Measurements from ENCODE around the gene LYPD8. TPM values are rescaled to one million over a fixed set of nuclear protein-coding genes. Genes with fewer than 3 reads are reported as not detected.
"Not testable (repeated sequence)": the region's sequence is repeated elsewhere in the genome, so short reads cannot be mapped to it uniquely, and the experiment has no call there.

LYPD8 gene
- 1 to 10 TPM in 1 of 4 donors, not detected in 3; 1.7 TPM for total RNA-seq

- no peaks in the 10 kb centered on the region for H3K9me3 ChIP-seq
- in situ Hi-C loops (cut with MboI; ENCODE audit: low sequenced_read_pairs in 4 of 4) = no loop called here
- H3K36me3 ChIP-seq = no peaks in the 10 kb centered on the region
- H3K4me1 ChIP-seq = no peaks in the 10 kb centered on the region
- no peak for TF ChIP-seq POLR2A (IDR thresholded peaks at IDR 0.05)
- no peak for TF ChIP-seq CTCF (IDR thresholded peaks at IDR 0.05 in 4 of 5, conservative IDR thresholded peaks at IDR 0.05 in 1 of 5)
- no peaks in the 10 kb centered on the region for H3K27me3 ChIP-seq
- no peak within 1 kb of the TSS for H3K27ac ChIP-seq
- intact Hi-C loops (cut with DNase I; ENCODE audit: low total_unique reads) = no loop called here
- ATAC-seq (no peak), DNase-seq (no peak)
- H3K4me3 ChIP-seq = no peak within 1 kb of the TSS
Measured at GRCh38 chr1:248755517-248755916, at the start of gene LYPD8. Gene LYPD8 (minus strand): TSS chr1:248755759. CDS start chr1:248751081, 4,678 bp downstream.

- Histone ChIP-seq H3K4me3 (no peak overlapping the region), H3K27ac (no peak overlapping the region), H3K36me3 (no peaks in the 10 kb centered on the region), H3K4me1 (no peaks in the 10 kb centered on the region), H3K9me3 (no peaks in the 10 kb centered on the region), H3K27me3 (no peaks in the 10 kb centered on the region)
- ATAC-seq (no peak), DNase-seq (no peak)
- intact Hi-C loops (cut with DNase I; ENCODE audit: low total_unique reads) = loop anchor here (1.0 kb wide), 1 partner anchor 12 kb away; no protein-coding TSS in a partner anchor
- in situ Hi-C loops (cut with MboI; ENCODE audit: low sequenced_read_pairs in 4 of 4) = no loop called here
- no peak for TF ChIP-seq CTCF (IDR thresholded peaks at IDR 0.05 in 4 of 5, conservative IDR thresholded peaks at IDR 0.05 in 1 of 5)
- TF ChIP-seq POLR2A (IDR thresholded peaks at IDR 0.05) = no peak
Measured at GRCh38 chr1:248804771-248805681, 49.5 kb upstream of the LYPD8 start.

- DNase-seq; H3K4me3 ChIP-seq; H3K27me3 ChIP-seq; in situ Hi-C loops (cut with MboI; ENCODE audit: low sequenced_read_pairs in 4 of 4); H3K9me3 ChIP-seq; H3K4me1 ChIP-seq; intact Hi-C loops (cut with DNase I; ENCODE audit: low total_unique reads); H3K27ac ChIP-seq; ATAC-seq; H3K36me3 ChIP-seq: not testable (repeated sequence)
Measured at GRCh38 chr1:248803501-248803900, 47.9 kb upstream of the LYPD8 start.

GRCh38 chr1:248802454-248802853 lies 46.9 kb upstream of the LYPD8 start:
- Histone ChIP-seq H3K27ac (no peak overlapping the region), H3K4me1 (no peaks in the 10 kb centered on the region), H3K36me3 (no peaks in the 10 kb centered on the region), H3K4me3 (no peak overlapping the region), H3K9me3 (no peaks in the 10 kb centered on the region), H3K27me3 (no peaks in the 10 kb centered on the region)
- intact Hi-C loops (cut with DNase I; ENCODE audit: low total_unique reads) = no loop called here
- DNase-seq (no peak), ATAC-seq (no peak)
- in situ Hi-C loops (cut with MboI; ENCODE audit: low sequenced_read_pairs in 4 of 4) = no loop called here
- TF ChIP-seq POLR2A (IDR thresholded peaks at IDR 0.05) (no peak), CTCF (IDR thresholded peaks at IDR 0.05 in 4 of 5, conservative IDR thresholded peaks at IDR 0.05 in 1 of 5) (no peak)

GRCh38 chr1:248800459-248800858 lies 44.9 kb upstream of the LYPD8 start:
- intact Hi-C loops (cut with DNase I; ENCODE audit: low total_unique reads) = no loop called here
- Histone ChIP-seq H3K4me1 (no peaks in the 10 kb centered on the region), H3K9me3 (no peaks in the 10 kb centered on the region), H3K27ac (no peak overlapping the region), H3K4me3 (no peak overlapping the region), H3K27me3 (no peaks in the 10 kb centered on the region), H3K36me3 (no peaks in the 10 kb centered on the region)
- no peak for DNase-seq
- TF ChIP-seq POLR2A (IDR thresholded peaks at IDR 0.05) (no peak), CTCF (IDR thresholded peaks at IDR 0.05 in 4 of 5, conservative IDR thresholded peaks at IDR 0.05 in 1 of 5) (no peak)
- in situ Hi-C loops (cut with MboI; ENCODE audit: low sequenced_read_pairs in 4 of 4) = no loop called here
- no peak for ATAC-seq
